Loucy (cell line): ENCODE measurements around the gene TMEM225B.

Experiments
- EZH2phosphoT487 ChIP-seq: fragments of 200-600 bp; IDR thresholded peaks from 2 replicates; pipeline ENCODE4 v1.6.1; 2018; ENCODE audit warnings: antibody characterized with exemption, mild to moderate bottlenecking, moderate library complexity, borderline replicate concordance
- TF ChIP-seq, protein P1 (sequence below): fragments of 200-600 bp; sonication (generic); conservative IDR thresholded peaks from 2 replicates; pipeline ENCODE4 v1.5.1; 2014; ENCODE audit warnings: mild to moderate bottlenecking, antibody characterized with exemption, low read length

DNA sequence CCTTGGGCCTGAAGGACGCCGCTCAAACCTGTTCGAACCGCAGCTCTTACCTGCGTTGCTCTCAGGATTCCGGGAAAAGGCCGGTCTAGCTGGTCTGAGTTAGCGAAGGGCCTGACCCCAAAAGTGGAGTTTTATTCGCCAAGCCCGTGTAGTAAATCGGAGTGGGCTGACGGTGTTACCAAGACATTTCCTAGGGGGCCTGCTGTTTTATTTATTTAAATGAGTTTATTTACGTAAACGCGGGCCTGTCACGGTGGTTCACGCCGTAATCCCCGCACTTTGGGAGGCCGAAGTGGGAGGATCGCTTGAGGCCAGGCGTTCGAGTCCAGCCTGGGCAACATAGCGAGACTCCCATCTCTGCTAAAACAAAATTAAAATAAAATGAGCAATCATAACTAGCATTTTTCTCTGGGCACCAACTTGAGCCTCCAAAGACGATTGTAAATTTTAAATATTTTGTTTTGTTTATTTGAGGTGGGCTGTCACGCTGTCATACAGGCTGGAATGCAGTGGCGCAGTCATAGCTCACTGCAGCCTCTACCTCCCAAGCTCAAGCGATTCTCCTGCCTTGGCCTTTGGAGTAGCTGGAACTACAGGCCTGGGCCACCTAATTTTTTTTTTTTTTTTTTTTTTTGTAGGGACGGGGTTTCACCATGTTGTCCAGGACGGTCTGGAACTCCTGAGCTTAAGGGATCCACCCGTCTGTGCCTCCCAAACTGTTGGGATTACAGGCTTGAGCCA, 38.7 kb upstream of the TMEM225B start:
- TF ChIP-seq, protein P1, sequence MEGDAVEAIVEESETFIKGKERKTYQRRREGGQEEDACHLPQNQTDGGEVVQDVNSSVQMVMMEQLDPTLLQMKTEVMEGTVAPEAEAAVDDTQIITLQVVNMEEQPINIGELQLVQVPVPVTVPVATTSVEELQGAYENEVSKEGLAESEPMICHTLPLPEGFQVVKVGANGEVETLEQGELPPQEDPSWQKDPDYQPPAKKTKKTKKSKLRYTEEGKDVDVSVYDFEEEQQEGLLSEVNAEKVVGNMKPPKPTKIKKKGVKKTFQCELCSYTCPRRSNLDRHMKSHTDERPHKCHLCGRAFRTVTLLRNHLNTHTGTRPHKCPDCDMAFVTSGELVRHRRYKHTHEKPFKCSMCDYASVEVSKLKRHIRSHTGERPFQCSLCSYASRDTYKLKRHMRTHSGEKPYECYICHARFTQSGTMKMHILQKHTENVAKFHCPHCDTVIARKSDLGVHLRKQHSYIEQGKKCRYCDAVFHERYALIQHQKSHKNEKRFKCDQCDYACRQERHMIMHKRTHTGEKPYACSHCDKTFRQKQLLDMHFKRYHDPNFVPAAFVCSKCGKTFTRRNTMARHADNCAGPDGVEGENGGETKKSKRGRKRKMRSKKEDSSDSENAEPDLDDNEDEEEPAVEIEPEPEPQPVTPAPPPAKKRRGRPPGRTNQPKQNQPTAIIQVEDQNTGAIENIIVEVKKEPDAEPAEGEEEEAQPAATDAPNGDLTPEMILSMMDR: no peak
- no peak for TF ChIP-seq EZH2phosphoT487
